HG03097 (cell line): Measurements from ENCODE around the gene ADSS2.

Experiments
- ATAC-seq: cut with Tn5 transposase; IDR thresholded peaks from one replicate; pipeline ENCODE4 v1.9.1; 2021; ENCODE audit not compliant: unreplicated experiment, low FRiP score

The ADSS2 gene

GRCh38 chr1:244447024-244447423 is 4.7 kb downstream of the ADSS2 start:
- no peak for ATAC-seq

DNA sequence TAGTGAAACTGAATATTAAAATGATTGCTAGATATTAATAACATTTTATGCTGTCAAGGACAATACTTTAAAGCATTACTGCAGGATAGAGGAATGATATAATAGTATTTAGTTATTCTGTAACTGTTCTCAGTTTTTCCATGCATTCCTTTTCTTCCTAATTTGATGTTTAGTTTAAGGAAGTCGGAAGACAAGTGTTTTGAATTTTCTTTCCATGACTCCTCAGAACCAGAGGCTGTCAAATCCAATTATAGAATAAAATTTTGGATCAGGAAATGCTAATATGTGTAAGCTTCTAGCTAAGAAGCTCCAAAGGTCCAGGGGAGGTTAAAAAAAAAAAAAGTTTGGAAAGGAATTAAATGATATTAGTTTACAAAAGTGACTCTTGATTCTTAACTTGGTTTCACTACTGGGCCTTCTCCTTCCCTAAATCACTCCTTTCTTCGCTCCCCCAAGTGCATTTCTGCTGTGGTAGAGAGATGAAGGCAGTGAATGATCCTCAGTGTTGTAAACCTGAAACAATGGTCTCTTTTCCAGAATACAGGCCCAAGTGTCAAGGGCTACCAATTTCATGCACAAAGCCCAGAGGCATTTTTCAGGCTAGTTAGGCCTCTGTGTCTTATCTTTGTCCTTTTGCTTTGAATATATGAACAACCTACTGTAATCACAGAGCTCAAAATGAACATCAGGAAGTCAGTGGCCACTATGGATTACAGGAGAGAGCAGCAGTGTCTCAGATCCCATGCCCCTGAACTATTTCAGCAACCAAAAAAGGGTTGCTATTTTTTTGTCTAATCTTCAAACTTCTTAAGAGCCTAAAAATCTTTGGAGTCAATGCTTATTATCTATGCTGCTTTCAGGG is 6.2 kb downstream of the ADSS2 start:
- no peak for ATAC-seq

DNA sequence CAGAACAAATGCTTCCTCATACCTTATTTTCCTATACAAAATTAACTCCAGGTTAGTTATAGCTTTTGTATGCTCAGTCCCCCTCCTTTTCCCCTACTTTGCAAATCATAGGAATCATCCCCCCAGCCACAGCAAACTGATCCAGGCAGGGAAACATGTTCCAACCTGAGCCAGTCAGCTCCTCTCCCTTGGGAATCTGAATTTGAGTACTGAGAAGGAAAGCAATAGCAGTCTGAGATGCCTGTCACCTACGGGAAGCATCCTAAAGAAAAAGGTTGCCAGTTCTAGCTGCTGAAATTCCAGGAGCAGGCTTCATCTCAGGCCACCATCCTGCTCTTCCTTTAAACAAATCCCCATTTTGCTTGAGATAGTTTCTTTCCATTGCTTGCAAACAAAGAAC is 6.9 kb downstream of the ADSS2 start:
- no peak for ATAC-seq

DNA sequence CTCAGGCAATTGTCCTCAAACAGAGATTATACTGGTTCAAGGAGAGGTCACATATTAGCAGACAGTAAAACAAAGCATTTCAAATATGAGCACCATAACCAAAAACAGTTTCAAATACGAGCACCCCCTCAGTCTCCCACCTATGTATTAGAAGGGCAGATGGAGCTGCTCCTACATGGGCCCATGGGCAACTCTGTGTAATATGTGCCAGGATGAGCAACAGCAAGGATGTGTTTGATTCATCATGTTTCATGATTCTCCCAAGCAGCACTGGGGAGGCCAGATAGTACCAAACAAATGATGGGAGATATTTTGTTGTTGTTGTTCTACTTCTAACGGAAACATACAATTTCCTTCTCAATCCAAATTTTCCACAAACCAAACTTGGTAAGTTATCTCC is 8.9 kb downstream of the ADSS2 start:
- ATAC-seq = no peak

GRCh38 chr1:244439391-244440032 is 12.2 kb downstream of the ADSS2 start:
- no peak for ATAC-seq

- no peak for ATAC-seq
Observed at GRCh38 chr1:244437086-244437468, 14.6 kb downstream of the ADSS2 start.

GRCh38 chr1:244436336-244437085 is 15.2 kb downstream of the ADSS2 start:
- ATAC-seq = no peak

GRCh38 chr1:244435562-244436205 is 16.0 kb downstream of the ADSS2 start:
- ATAC-seq = no peak

DNA sequence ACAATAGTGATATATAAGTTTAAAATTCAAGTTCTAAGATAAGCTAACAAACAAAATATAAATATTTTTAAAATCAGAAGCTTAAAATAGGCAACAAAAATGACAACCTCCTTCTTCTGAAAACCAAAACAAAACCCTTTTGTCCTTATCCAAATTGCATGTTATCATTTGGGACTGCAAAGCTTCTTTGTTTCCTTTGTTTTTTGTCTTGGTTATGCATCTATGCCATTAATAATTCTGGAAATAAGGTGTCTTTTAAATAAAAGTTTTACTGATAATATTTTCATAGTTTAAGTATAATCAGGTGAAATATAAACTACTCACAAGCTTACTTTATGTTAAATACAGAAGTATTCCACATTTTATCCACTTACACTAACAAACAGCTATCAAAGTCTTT is 20.5 kb downstream of the ADSS2 start:
- no peak for ATAC-seq

DNA sequence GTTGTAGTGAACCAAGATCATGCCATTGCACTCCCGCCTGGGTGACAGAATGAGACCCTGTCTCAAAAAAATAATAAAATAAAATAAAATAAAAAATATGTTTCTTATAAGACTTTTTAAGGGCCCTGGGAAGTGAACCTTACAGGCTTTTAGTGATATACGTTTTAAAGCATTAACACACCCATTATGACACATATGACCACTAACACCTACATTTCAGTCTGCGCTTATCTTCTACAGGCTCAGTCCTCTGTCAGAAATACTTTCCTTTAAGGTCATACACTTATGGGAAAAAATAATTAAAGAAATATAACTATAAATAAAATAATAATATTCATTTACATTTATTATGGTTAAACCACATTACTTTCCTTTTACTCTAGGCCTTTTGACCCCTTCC is 21.9 kb downstream of the ADSS2 start:
- no peak for ATAC-seq

DNA sequence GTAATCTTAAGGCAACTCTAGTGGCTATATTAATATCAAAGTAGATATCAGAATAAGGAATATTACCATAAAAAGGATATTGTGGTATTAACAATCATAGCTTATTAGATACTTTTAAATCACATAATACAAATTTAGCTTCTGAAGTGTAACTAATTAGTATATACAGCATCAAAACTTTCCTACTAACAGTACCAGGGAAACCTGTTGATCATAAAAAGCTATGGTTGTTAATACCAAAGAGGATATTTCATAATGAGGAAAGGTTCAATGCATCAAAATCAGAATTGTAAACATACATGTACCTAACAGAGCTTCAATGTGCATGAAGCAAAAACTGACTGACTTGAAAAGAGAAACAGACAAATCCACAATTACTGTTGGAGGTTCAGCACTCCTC is 24.1 kb downstream of the ADSS2 start:
- ATAC-seq = no peak

- ATAC-seq = no peak
Observed at GRCh38 chr1:244424649-244425334, 26.9 kb downstream of the ADSS2 start.

DNA sequence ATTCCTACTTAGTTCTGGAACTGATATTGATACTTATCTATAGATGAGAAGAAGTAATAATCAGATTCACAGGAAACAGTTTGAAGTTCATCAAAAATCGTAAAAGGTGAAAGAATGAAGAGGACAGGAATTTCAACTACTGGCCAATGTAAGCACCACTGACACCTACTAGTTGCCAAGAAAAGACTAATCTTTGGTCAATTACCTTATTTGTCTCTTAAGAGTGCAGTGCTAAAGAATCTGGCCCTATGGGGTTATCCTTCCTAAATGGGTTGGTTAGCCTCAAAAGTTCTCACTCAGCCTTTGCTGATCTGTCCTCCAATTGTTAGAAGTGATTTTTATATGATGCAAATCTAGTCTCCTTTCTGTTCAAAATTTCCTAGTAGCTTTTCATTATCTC is 29.5 kb downstream of the ADSS2 start:
- ATAC-seq = no peak

GRCh38 chr1:244419024-244419423 is 32.7 kb downstream of the ADSS2 start:
- no peak for ATAC-seq

DNA sequence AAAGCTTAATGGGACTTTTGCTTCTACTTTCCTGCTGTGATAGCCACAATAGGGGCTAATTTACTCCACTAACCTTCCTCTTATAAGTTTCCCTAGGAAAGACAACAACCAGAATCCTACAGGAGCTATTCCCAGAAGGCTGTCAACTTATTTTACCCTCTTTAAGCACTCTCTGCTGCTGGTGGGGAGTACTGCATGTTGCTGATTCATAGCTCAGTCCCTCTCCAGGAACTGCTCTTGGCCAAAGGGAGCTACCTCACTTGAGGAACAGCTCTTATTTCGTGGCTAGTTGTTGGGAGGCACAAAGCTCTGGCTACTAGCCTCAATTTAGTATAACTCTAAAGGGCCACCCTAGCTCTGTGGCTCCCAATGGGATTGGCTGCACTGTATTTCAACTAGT is 37.2 kb downstream of the ADSS2 start:
- no peak for ATAC-seq

GRCh38 chr1:244413736-244414135 is 38.0 kb downstream of the ADSS2 start:
- no peak for ATAC-seq

- ATAC-seq = no peak
Observed at GRCh38 chr1:244412176-244412575, 39.5 kb downstream of the ADSS2 start.

- ATAC-seq = peak; percentile 86
Observed at GRCh38 chr1:244409701-244410100, 42.0 kb downstream of the ADSS2 start.

- peak; percentile 75 for ATAC-seq
Observed at GRCh38 chr1:244406337-244406736, 45.4 kb downstream of the ADSS2 start.

- no peak for ATAC-seq
Observed at GRCh38 chr1:244405856-244406255, 45.9 kb downstream of the ADSS2 start.
